Transverse colon (tissue), 4 donors: Measurements from ENCODE around the gene CPA2.

Experiments used
- POLR2A ChIP-seq: fragments of 450-650 bp; IDR thresholded peaks from one replicate; pipeline ENCODE4 v1.6.1; 2016; ENCODE audit warnings: antibody characterized with exemption, mild to moderate bottlenecking, moderate library complexity
- POLR2AphosphoS5 ChIP-seq, 3 donors: sonication (generic); formaldehyde crosslinking; IDR thresholded peaks; one replicate each; pipeline ENCODE4 v1.6.1; 2016; ENCODE audit warnings: antibody characterized with exemption in 3 of 3
- TF ChIP-seq, protein P1 (sequence below), 5 experiments: fragments of 200-600 bp in 3 of 5; fragments of 450-650 bp in 2 of 5; sonication (generic) in 3 of 5; IDR thresholded peaks; 1 replicate in 2 of 5; 2 replicates in 3 of 5; pipeline ENCODE4 v1.5.1; 2016 to 2017; ENCODE audit warnings: antibody characterized with exemption in 5 of 5, inconsistent platforms in 3 of 5, mild to moderate bottlenecking in 2 of 5, moderate library complexity in 1 of 5

DNA sequence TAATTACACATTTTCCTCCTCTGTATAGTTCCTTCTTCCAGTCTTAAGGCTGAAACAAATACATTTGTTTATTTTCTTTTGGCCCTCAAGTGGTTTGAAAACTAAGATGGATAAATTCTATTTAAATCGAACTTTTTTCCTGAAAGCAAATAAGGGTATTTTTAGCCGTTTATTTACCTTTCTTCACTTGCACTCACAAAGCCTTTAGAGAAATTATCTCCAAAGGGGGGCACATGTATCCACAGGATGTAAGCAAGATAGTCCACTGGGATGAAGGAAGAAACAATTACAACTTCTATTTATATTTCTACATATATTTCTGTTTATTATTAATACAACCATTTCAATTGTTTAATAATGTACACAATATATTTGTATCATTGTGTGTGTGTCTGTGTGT is 36.5 kb downstream of the CPA2 start:
- TF ChIP-seq, protein P1, sequence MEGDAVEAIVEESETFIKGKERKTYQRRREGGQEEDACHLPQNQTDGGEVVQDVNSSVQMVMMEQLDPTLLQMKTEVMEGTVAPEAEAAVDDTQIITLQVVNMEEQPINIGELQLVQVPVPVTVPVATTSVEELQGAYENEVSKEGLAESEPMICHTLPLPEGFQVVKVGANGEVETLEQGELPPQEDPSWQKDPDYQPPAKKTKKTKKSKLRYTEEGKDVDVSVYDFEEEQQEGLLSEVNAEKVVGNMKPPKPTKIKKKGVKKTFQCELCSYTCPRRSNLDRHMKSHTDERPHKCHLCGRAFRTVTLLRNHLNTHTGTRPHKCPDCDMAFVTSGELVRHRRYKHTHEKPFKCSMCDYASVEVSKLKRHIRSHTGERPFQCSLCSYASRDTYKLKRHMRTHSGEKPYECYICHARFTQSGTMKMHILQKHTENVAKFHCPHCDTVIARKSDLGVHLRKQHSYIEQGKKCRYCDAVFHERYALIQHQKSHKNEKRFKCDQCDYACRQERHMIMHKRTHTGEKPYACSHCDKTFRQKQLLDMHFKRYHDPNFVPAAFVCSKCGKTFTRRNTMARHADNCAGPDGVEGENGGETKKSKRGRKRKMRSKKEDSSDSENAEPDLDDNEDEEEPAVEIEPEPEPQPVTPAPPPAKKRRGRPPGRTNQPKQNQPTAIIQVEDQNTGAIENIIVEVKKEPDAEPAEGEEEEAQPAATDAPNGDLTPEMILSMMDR (IDR thresholded peaks at IDR 0.05), result no peak
- TF ChIP-seq POLR2A, result no peak
- no peak for TF ChIP-seq POLR2AphosphoS5 (IDR thresholded peaks at IDR 0.05)
